ENCODE results near the gene GABRB1.
A peak's percentile ranks its signal among the peaks of the same experiment; 100 is the strongest.

GABRB1 gene

GRCh38 chr4:47185761-47186160, 154.4 kb downstream of the GABRB1 start:
- in situ Hi-C loops (cut with HindIII; ENCODE audit: low pct_ligation_motif_present, low pct_unique_long_range_greater_than_20kb, low sequenced_read_pairs) = no loop called here
- no peak for DNase-seq

GRCh38 chr4:47187608-47188007, 156.2 kb downstream of the GABRB1 start:
- no peak for DNase-seq
- in situ Hi-C loops (cut with HindIII; ENCODE audit: low pct_ligation_motif_present, low pct_unique_long_range_greater_than_20kb, low sequenced_read_pairs) = no loop called here

GRCh38 chr4:47193179-47193578, 161.8 kb downstream of the GABRB1 start:
- in situ Hi-C loops (cut with HindIII; ENCODE audit: low pct_ligation_motif_present, low pct_unique_long_range_greater_than_20kb, low sequenced_read_pairs) = no loop called here

GRCh38 chr4:47194036-47194737, 162.8 kb downstream of the GABRB1 start:
- DNase-seq = no peak
- in situ Hi-C loops (cut with HindIII; ENCODE audit: low pct_ligation_motif_present, low pct_unique_long_range_greater_than_20kb, low sequenced_read_pairs) = no loop called here

More at GRCh38 chr4:47193179-47193578, 161.8 kb downstream of the GABRB1 start:
- no peak for DNase-seq

GRCh38 chr4:47195706-47196105, 164.3 kb downstream of the GABRB1 start:
- DNase-seq = no peak
- in situ Hi-C loops (cut with HindIII; ENCODE audit: low pct_ligation_motif_present, low pct_unique_long_range_greater_than_20kb, low sequenced_read_pairs) = no loop called here

- in situ Hi-C loops (cut with HindIII; ENCODE audit: low pct_ligation_motif_present, low pct_unique_long_range_greater_than_20kb, low sequenced_read_pairs) = no loop called here
- DNase-seq = no peak
Measured at GRCh38 chr4:47198791-47199190, 167.4 kb downstream of the GABRB1 start.

GRCh38 chr4:47203593-47203992, 172.2 kb downstream of the GABRB1 start:
- in situ Hi-C loops (cut with HindIII; ENCODE audit: low pct_ligation_motif_present, low pct_unique_long_range_greater_than_20kb, low sequenced_read_pairs) = no loop called here
- no peak for DNase-seq

- in situ Hi-C loops (cut with HindIII; ENCODE audit: low pct_ligation_motif_present, low pct_unique_long_range_greater_than_20kb, low sequenced_read_pairs) = no loop called here
- no peak for DNase-seq
Measured at GRCh38 chr4:47207555-47207954, 176.2 kb downstream of the GABRB1 start.

GRCh38 chr4:47209833-47210232, 178.5 kb downstream of the GABRB1 start:
- DNase-seq = peak; percentile 36
- in situ Hi-C loops (cut with HindIII; ENCODE audit: low pct_ligation_motif_present, low pct_unique_long_range_greater_than_20kb, low sequenced_read_pairs) = no loop called here

GRCh38 chr4:47210828-47211227, 179.5 kb downstream of the GABRB1 start:
- in situ Hi-C loops (cut with HindIII; ENCODE audit: low pct_ligation_motif_present, low pct_unique_long_range_greater_than_20kb, low sequenced_read_pairs) = no loop called here
- no peak for DNase-seq

- DNase-seq = no peak
- in situ Hi-C loops (cut with HindIII; ENCODE audit: low pct_ligation_motif_present, low pct_unique_long_range_greater_than_20kb, low sequenced_read_pairs) = no loop called here
Measured at GRCh38 chr4:47213106-47213505, 181.7 kb downstream of the GABRB1 start.

GRCh38 chr4:47213539-47213938, 182.2 kb downstream of the GABRB1 start:
- in situ Hi-C loops (cut with HindIII; ENCODE audit: low pct_ligation_motif_present, low pct_unique_long_range_greater_than_20kb, low sequenced_read_pairs) = no loop called here
- no peak for DNase-seq

- peak; percentile 8 for DNase-seq
- in situ Hi-C loops (cut with HindIII; ENCODE audit: low pct_ligation_motif_present, low pct_unique_long_range_greater_than_20kb, low sequenced_read_pairs) = no loop called here
Measured at GRCh38 chr4:47213971-47214370, 182.6 kb downstream of the GABRB1 start.

GRCh38 chr4:47215759-47216158, 184.4 kb downstream of the GABRB1 start:
- in situ Hi-C loops (cut with HindIII; ENCODE audit: low pct_ligation_motif_present, low pct_unique_long_range_greater_than_20kb, low sequenced_read_pairs) = no loop called here
- no peak for DNase-seq

GRCh38 chr4:47217291-47217690, 185.9 kb downstream of the GABRB1 start:
- no peak for DNase-seq
- in situ Hi-C loops (cut with HindIII; ENCODE audit: low pct_ligation_motif_present, low pct_unique_long_range_greater_than_20kb, low sequenced_read_pairs) = no loop called here

- DNase-seq = no peak
- in situ Hi-C loops (cut with HindIII; ENCODE audit: low pct_ligation_motif_present, low pct_unique_long_range_greater_than_20kb, low sequenced_read_pairs) = no loop called here
Measured at GRCh38 chr4:47217884-47218283, 186.5 kb downstream of the GABRB1 start.

- in situ Hi-C loops (cut with HindIII; ENCODE audit: low pct_ligation_motif_present, low pct_unique_long_range_greater_than_20kb, low sequenced_read_pairs) = no loop called here
- no peak for DNase-seq
Measured at GRCh38 chr4:47218631-47219030, 187.3 kb downstream of the GABRB1 start.

GRCh38 chr4:47219586-47219985, 188.2 kb downstream of the GABRB1 start:
- no peak for DNase-seq
- in situ Hi-C loops (cut with HindIII; ENCODE audit: low pct_ligation_motif_present, low pct_unique_long_range_greater_than_20kb, low sequenced_read_pairs) = no loop called here

GRCh38 chr4:47221721-47222120, 190.4 kb downstream of the GABRB1 start:
- no peak for DNase-seq

GRCh38 chr4:47222276-47222675, 190.9 kb downstream of the GABRB1 start:
- in situ Hi-C loops (cut with HindIII; ENCODE audit: low pct_ligation_motif_present, low pct_unique_long_range_greater_than_20kb, low sequenced_read_pairs) = no loop called here
- no peak for DNase-seq

More at GRCh38 chr4:47221721-47222120, 190.4 kb downstream of the GABRB1 start:
- in situ Hi-C loops (cut with HindIII; ENCODE audit: low pct_ligation_motif_present, low pct_unique_long_range_greater_than_20kb, low sequenced_read_pairs) = no loop called here

- no peak for DNase-seq
- in situ Hi-C loops (cut with HindIII; ENCODE audit: low pct_ligation_motif_present, low pct_unique_long_range_greater_than_20kb, low sequenced_read_pairs) = no loop called here
Measured at GRCh38 chr4:47224361-47224760, 193.0 kb downstream of the GABRB1 start.

Data from ACHN (cell line).